NCI-H128 (cell line): Measurements from ENCODE around the gene TBC1D9.

Source experiments
- DNase-seq: peaks from one replicate; lab custom pipeline; 2025; ENCODE audit not compliant: unreplicated experiment; lab: John Stamatoyannopoulos, UW

TBC1D9 gene

DNA sequence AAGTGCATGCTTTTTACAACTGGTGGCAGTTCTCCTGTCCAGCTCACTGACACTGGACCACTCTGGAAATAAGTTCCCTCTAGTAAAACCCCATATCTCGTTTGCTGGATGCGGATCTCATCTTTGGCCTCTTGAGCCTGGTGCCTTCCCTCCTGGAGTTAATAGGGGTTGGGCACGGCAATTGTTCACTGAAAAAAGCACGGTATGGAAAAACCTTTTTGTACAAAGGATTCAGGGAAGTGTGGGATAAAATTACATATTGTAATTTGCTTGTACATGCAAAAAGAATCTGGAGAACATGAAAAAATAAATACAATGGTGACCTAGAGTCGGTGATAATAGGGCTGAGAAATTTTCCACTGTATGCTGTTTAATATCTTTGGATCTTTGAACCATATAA is 30.6 kb downstream of the TBC1D9 start:
- DNase-seq, result no peak

- no peak for DNase-seq
Observed at GRCh38 chr4:140724760-140725159, 31.4 kb downstream of the TBC1D9 start.

DNA sequence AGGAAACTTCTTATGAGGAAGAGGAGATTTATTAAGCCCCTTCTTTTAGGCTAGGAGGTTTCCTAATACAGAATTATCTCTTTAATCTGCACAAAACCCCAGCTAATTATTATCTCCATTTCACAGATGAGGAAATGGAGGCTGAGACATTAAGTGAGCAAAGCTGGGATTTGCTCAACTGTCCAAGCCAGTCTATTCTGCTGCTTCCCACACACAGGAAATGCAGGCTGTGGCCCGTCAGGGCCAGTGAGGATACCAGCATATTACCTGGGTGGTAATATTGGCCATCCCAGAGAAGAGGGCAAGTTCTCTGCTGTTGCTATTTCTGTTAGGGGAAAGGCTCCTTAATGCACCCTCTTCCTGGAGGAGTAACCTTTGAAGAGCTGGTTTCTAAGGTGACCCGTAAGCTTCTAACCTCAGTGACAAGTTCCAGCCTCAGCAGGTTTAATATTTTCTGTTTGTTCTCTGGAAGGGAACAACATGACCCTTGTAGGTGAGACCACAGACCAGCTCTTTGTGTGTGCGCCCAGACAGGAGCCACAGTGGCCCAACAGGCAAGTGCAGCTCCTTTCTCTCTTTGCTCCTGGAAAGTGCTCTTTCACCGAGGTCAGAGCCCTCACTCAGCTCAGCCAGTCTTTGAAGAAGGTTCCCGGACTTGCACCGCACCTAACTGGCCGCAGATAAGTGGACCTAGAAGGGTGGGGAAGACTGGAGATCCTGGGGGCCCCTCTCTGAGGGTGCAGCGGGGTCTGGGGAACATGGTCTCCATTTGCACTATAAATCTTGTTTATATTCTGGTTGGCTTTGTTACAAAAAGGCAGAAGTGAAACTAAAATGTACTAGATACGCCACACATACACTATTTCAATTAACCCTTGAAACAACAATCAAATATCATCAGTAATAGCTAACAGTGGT is 35.5 kb downstream of the TBC1D9 start:
- DNase-seq, result no peak

GRCh38 chr4:140719686-140720085 is 36.5 kb downstream of the TBC1D9 start:
- DNase-seq, result no peak

GRCh38 chr4:140719022-140719421 is 37.2 kb downstream of the TBC1D9 start:
- no peak for DNase-seq

- no peak for DNase-seq
Observed at GRCh38 chr4:140718241-140718952, 37.8 kb downstream of the TBC1D9 start.

- DNase-seq, result no peak
Observed at GRCh38 chr4:140717313-140717712, 38.9 kb downstream of the TBC1D9 start.

DNA sequence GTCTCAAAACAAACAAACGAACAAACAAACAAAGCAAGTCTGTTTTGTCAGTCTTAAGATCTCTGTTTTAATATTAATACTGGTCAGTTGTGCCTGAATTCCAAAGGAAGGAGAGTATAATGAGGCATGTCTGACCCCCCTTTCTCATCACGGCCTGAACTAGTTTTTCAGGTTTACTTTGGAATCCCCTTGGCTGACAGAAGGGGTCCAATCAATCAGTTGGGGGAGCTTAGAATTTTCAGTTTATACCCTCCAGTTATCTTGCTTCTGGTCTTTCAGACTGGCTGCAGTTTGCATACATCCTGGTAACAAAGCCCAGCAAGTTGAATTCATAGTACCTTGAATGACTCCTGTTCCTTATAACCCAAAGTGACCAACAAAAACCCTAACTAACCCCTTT is 41.1 kb downstream of the TBC1D9 start:
- no peak for DNase-seq

GRCh38 chr4:140711910-140712309 is 44.3 kb downstream of the TBC1D9 start:
- DNase-seq, result no peak

GRCh38 chr4:140710908-140711622 is 45.1 kb downstream of the TBC1D9 start:
- DNase-seq, result no peak

- no peak for DNase-seq
Observed at GRCh38 chr4:140707325-140707724, 48.9 kb downstream of the TBC1D9 start.

DNA sequence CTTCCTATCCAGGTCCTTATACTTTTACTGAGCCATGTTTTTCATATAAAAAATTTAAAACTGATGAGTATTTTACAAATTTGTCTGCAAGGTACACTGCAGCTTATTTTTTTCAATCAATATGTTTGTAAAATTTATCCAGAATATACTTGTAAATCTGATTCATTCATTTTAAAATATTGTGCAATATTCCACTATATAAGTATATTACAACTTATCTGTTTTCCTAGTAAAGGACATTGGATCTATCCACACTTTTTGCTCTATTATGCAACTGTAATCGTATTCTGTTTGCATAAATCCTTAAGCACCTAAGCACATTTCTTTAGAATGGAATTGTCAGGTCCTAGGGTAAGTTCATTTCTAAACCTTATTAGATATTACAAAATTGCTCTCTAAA is 49.5 kb downstream of the TBC1D9 start:
- DNase-seq, result no peak

- no peak for DNase-seq
Observed at GRCh38 chr4:140706276-140706625, 49.9 kb downstream of the TBC1D9 start.

DNA sequence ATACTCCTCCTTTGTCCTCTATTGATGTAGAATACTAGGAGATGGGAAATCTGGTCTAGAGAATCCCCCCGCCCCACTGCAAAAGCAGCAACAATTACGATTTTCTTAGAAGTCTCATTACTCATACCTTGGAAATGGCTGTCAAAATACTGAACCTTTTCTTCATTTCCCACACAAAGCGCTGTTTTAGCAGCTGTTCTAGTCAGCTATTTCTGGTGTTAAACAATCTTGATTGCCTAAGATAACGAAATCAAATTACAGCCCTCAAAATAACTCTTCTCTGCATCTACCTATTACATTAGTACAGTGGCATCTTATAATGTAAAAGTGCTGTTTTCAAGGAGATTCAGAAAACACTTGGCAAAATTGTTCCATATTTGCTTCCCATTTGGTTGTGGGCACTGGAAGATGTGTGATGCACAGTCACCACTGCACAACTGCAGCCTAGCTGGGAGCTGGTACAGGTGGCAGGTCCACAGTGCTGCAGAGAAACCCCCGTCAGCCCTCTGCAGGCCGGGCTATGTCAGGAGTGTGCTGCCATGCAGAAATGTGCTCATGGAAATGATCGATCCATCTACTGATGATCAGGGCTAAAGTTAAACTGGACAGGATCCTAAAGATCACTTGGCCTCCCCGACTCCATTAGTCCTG is 50.4 kb downstream of the TBC1D9 start:
- DNase-seq, result no peak

DNA sequence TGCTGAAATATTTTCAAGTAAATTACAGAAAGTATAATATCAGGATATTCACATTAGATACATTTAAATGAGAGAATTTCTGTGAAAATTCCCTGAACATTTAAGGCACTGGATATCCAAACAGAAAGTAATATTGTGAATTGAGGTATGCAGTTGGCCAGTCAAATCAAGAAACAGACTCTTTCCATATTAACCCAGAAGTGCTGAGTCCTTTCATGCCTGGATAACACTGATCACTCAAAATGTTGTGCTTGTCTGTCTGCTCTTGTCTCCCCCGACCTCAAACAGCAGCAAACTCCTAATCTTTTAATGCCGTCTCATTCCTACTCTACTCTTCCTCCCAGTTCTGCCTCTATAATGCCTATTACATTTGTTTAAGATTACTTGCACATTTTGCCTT is 51.2 kb downstream of the TBC1D9 start:
- DNase-seq, result no peak

- no peak for DNase-seq
Observed at GRCh38 chr4:140704392-140704960, 51.7 kb downstream of the TBC1D9 start.

DNA sequence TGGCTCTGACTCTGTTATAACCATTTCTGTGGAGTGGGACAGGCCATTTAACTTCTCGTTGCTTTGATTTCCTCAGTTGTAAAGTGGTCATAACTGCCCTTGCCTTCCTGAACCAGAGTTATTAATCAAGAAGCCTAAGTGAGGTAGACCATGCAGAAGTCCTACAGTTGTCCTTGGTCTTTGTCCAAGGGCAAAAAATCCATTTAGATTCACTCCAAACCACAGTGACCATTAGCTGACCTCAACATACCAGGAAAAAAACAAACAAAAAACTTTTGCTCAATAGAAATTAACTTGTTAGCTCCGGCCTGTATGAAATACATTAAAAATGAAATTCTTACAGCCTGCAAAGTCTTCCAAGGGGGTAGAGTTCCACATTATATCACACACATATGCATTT is 52.7 kb downstream of the TBC1D9 start:
- no peak for DNase-seq

DNA sequence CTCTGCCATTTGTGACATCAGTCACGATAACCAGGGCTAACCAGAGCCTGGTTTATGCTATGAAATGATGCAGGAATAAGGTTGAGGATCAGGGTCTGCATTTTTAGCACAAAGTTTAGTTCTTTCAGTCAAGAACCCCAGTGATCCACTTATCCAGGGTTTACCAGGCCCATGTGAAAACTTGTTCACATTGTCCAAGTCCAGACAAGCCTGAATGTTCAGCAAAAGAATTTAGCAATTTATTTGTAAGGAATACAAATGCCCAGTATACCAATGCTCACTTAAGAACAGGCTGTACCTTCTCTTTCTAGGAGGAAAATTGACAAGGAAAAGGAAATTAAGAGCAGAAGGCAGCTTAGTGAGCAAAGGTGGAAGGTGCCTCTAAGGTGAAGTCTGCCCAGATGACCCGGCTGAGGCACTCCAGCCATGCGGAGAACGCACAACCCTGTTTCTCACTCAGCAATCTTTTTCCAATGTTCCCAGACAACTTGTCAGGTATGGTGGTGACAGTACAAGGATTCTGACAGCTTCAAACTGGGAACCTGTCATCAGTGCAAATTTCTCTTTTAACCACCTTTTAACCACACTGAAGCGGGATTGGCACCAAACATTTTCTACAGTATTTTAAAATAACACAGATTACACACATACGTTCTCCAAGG is 54.0 kb downstream of the TBC1D9 start:
- DNase-seq, result no peak

DNA sequence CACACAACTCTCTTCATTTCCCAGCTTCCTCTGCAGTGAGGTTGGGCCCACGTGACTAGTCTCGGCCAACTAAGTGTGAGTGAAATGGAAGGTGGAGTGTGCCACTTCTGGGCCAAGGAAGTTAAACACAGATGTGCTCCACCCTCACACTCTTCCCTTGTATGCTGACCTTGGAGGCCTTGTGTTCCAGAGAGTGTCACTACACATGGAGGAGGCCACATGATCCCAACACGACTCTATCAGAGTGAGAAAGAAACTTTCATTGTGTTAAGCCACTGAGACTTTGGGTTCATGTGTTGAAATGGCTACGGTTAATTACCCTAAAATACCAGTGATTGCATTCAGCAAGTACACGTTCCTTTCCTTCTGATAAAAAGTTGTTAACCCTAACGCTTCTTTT is 55.1 kb downstream of the TBC1D9 start:
- no peak for DNase-seq
